GM23338 (cell line): Measurements from ENCODE around the gene SNX15. TPM values are rescaled to one million over a fixed set of nuclear protein-coding genes. Genes with fewer than 3 reads are reported as not detected.

ENCODE experiments used
- ATAC-seq: fragments of 200-7000 bp; cut with Tn5 transposase; 3 replicates; pipeline ENCODE4 v1.9.1; 2020
- DNase-seq: peaks from one replicate; pipeline ENCODE4 v3.0.0-alpha.2; 2015; ENCODE audit warnings: low spot score
- H2AFZ ChIP-seq: fragments of 200-600 bp; sonication (generic); 2 replicates; pipeline ENCODE4 v1.8.0; 2016; ENCODE audit warnings: antibody characterized with exemption, mild to moderate bottlenecking, moderate library complexity
- H3F3A ChIP-seq: fragments of 200-600 bp; sonication (generic); replicated peaks from 2 replicates; pipeline ENCODE4 v1.8.0; 2017; ENCODE audit warnings: antibody characterized with exemption, mixed run types, low read depth
- H3K27ac ChIP-seq: fragments of 200-600 bp; sonication (generic); 2 replicates; pipeline ENCODE4 v1.6.1; 2016; ENCODE audit warnings: low read depth
- H3K27me3 ChIP-seq: fragments of 200-600 bp; sonication (generic); 2 replicates; pipeline ENCODE4 v1.8.0; 2016; ENCODE audit warnings: mild to moderate bottlenecking, mixed run types, moderate library complexity; ENCODE audit not compliant: insufficient read depth
- H3K36me3 ChIP-seq: fragments of 200-600 bp; sonication (generic); 2 replicates; pipeline ENCODE4 v1.8.0; 2016; ENCODE audit warnings: mild to moderate bottlenecking; ENCODE audit not compliant: insufficient read depth
- H3K4me1 ChIP-seq: fragments of 200-600 bp; sonication (generic); 2 replicates; pipeline ENCODE4 v1.8.0; 2016; ENCODE audit warnings: mild to moderate bottlenecking, moderate library complexity; ENCODE audit not compliant: insufficient read depth
- H3K4me2 ChIP-seq: fragments of 200-600 bp; sonication (generic); 2 replicates; pipeline ENCODE4 v1.7.1; 2017; ENCODE audit warnings: mixed run types
- H3K4me3 ChIP-seq: fragments of 200-600 bp; sonication (generic); 2 replicates; pipeline ENCODE4 v1.6.1; 2016; ENCODE audit warnings: mixed run types
- H3K79me2 ChIP-seq: fragments of 200-600 bp; sonication (generic); replicated peaks from 2 replicates; pipeline ENCODE4 v1.8.0; 2017; ENCODE audit warnings: mild to moderate bottlenecking; ENCODE audit not compliant: insufficient read depth
- H3K9me2 ChIP-seq: fragments of 200-600 bp; sonication (generic); 2 replicates; pipeline ENCODE4 v1.8.0; 2017; ENCODE audit not compliant: insufficient read depth
- H4K20me1 ChIP-seq: fragments of 200-600 bp; sonication (generic); replicated peaks from 2 replicates; pipeline ENCODE4 v1.8.0; 2017; ENCODE audit warnings: mild to moderate bottlenecking; ENCODE audit not compliant: insufficient read depth
- H3K27ac Mint-ChIP-seq: 2 replicates; pipeline ENCODE4 v1.8.0; 2020; ENCODE audit warnings: inconsistent platforms, mild to moderate bottlenecking, moderate library complexity, mixed read lengths
- H3K27me3 Mint-ChIP-seq: 3 replicates; pipeline ENCODE4 v1.8.0; 2022; ENCODE audit warnings: low read depth, mild to moderate bottlenecking, moderate library complexity, mixed read lengths, inconsistent platforms; ENCODE audit not compliant: insufficient read depth, poor library complexity
- H3K36me3 Mint-ChIP-seq: 3 replicates; pipeline ENCODE4 v1.8.0; 2021; ENCODE audit warnings: low read depth, mild to moderate bottlenecking, inconsistent platforms, moderate library complexity, mixed read lengths
- H3K4me1 Mint-ChIP-seq: 3 replicates; pipeline ENCODE4 v1.8.0; 2020; ENCODE audit warnings: mild to moderate bottlenecking, inconsistent platforms, mixed read lengths
- H3K4me3 Mint-ChIP-seq: 3 replicates; pipeline ENCODE4 v1.8.0; 2021; ENCODE audit warnings: moderate library complexity, mild to moderate bottlenecking, inconsistent platforms, mixed read lengths
- H3K9me3 Mint-ChIP-seq: 3 replicates; pipeline ENCODE4 v1.8.0; 2020; ENCODE audit warnings: moderate library complexity, mild to moderate bottlenecking, inconsistent platforms, mixed read lengths
- CREB1 ChIP-seq: fragments of 250-450 bp; sonication (Bioruptor Pico); IDR thresholded peaks from 2 replicates; pipeline ENCODE4 v1.5.0; 2020; ENCODE audit warnings: low read depth, mild to moderate bottlenecking, moderate library complexity
- EZH2 ChIP-seq: fragments of 200-600 bp; sonication (generic); IDR thresholded peaks from one replicate; pipeline ENCODE4 v1.8.0; 2017; ENCODE audit warnings: antibody characterized with exemption, mild to moderate bottlenecking, low read depth; ENCODE audit not compliant: unreplicated experiment
- EZH2phosphoT487 ChIP-seq: fragments of 200-600 bp; sonication (generic); IDR thresholded peaks from one replicate; pipeline ENCODE4 v1.8.1; 2018; ENCODE audit warnings: antibody characterized with exemption; ENCODE audit not compliant: unreplicated experiment
- JUNB ChIP-seq: IDR thresholded peaks from one replicate; pipeline ENCODE4 v1.6.1; 2016; ENCODE audit warnings: antibody characterized with exemption; ENCODE audit not compliant: unreplicated experiment
- NANOG ChIP-seq: IDR thresholded peaks from 2 replicates; pipeline ENCODE4 v1.6.1; 2016; ENCODE audit warnings: antibody characterized with exemption, borderline replicate concordance
- POLR2AphosphoS5 ChIP-seq: IDR thresholded peaks from 2 replicates; pipeline ENCODE4 v1.6.1; 2016; ENCODE audit warnings: antibody characterized with exemption, low read depth
- REST ChIP-seq: IDR thresholded peaks from one replicate; pipeline ENCODE4 v1.6.1; 2018; ENCODE audit warnings: antibody characterized with exemption; ENCODE audit not compliant: unreplicated experiment
- STAT1 ChIP-seq: IDR thresholded peaks from one replicate; pipeline ENCODE4 v1.6.1; 2016; ENCODE audit warnings: antibody characterized with exemption; ENCODE audit not compliant: unreplicated experiment
- ZNF114 ChIP-seq: fragments of 250-450 bp; sonication (Bioruptor Pico); IDR thresholded peaks from 2 replicates; pipeline ENCODE4 v1.5.0; 2020; ENCODE audit warnings: mild to moderate bottlenecking, moderate library complexity
- ZNF331 ChIP-seq: fragments of 250-450 bp; sonication (Bioruptor Pico); IDR thresholded peaks from 2 replicates; pipeline ENCODE4 v1.5.0; 2020; ENCODE audit warnings: low read depth, mild to moderate bottlenecking, moderate library complexity
- polyA plus RNA-seq: library from polyadenylated mRNA; unstranded; fragments of >200 nt; fragmentation: Nextera tagmentation; extraction: Ambion mirVana; gene quantifications from 2 replicates; pipeline ENCODE4 v1.2.1, GENCODE V29; 2016
- total RNA-seq: library from RNA; depleted of rRNA; stranded (reverse); fragments of >200 nt; shearing (Covaris generic); gene quantifications from 2 replicates; pipeline ENCODE4 v1.2.3, GENCODE V29; 2014
- TF ChIP-seq, protein P1 (sequence below): fragments of 250-450 bp; sonication (Bioruptor Pico); IDR thresholded peaks from 2 replicates; pipeline ENCODE4 v1.5.0; 2020; ENCODE audit warnings: mild to moderate bottlenecking, moderate library complexity
- TF ChIP-seq, protein P2 (sequence below), 2 experiments: fragments of 200-600 bp in 1 of 2; sonication (generic) in 1 of 2; conservative IDR thresholded peaks; 2 replicates each; pipeline versions ENCODE4 v1.5.1 to v1.6.1; 2016 to 2017; ENCODE audit warnings: antibody characterized with exemption in 2 of 2, low read depth in 2 of 2, mild to moderate bottlenecking in 2 of 2, moderate library complexity in 1 of 2
- TF ChIP-seq, protein P3 (sequence below): IDR thresholded peaks from 2 replicates; pipeline ENCODE4 v1.6.1; 2016; ENCODE audit warnings: antibody characterized with exemption

The SNX15 gene
- total and polyA plus RNA-seq, 2 experiments from 2014 or later: 13.0 to 21.4 TPM

GRCh38 chr11:64990222-64990923, 36.9 kb upstream of the SNX15 start:
- no peaks in the 10 kb centered on the region for H3F3A ChIP-seq

More at GRCh38 chr11:64990222-64990923, 36.9 kb upstream of the SNX15 start:
- Histone ChIP-seq H3K27me3 (no peaks in the 10 kb centered on the region), H3K4me2 (no peak overlapping the region), H3K4me1 (no peaks in the 10 kb centered on the region), H4K20me1 (no peaks in the 10 kb centered on the region), H2AFZ (no peak overlapping the region), H3K79me2 (no peaks in the 10 kb centered on the region), H3K9me2 (no peaks in the 10 kb centered on the region), H3K27ac (no peak overlapping the region), H3K36me3 (no peaks in the 10 kb centered on the region), H3K4me3 (no peak overlapping the region)
- no peak overlapping the region for H3K27ac Mint-ChIP-seq
- no peaks in the 10 kb centered on the region for H3K9me3 Mint-ChIP-seq
- peaks cover 2% of the 10 kb centered on the region; the same call in 1 of the 3 replicates for H3K4me1 Mint-ChIP-seq
- peaks cover 10% of the 10 kb centered on the region for H3K27me3 Mint-ChIP-seq
- H3K36me3 Mint-ChIP-seq: no peaks in the 10 kb centered on the region
- no peak for DNase-seq
- no peak; the same call in 2 of the 3 replicates for ATAC-seq
- TF ChIP-seq, protein P1, sequence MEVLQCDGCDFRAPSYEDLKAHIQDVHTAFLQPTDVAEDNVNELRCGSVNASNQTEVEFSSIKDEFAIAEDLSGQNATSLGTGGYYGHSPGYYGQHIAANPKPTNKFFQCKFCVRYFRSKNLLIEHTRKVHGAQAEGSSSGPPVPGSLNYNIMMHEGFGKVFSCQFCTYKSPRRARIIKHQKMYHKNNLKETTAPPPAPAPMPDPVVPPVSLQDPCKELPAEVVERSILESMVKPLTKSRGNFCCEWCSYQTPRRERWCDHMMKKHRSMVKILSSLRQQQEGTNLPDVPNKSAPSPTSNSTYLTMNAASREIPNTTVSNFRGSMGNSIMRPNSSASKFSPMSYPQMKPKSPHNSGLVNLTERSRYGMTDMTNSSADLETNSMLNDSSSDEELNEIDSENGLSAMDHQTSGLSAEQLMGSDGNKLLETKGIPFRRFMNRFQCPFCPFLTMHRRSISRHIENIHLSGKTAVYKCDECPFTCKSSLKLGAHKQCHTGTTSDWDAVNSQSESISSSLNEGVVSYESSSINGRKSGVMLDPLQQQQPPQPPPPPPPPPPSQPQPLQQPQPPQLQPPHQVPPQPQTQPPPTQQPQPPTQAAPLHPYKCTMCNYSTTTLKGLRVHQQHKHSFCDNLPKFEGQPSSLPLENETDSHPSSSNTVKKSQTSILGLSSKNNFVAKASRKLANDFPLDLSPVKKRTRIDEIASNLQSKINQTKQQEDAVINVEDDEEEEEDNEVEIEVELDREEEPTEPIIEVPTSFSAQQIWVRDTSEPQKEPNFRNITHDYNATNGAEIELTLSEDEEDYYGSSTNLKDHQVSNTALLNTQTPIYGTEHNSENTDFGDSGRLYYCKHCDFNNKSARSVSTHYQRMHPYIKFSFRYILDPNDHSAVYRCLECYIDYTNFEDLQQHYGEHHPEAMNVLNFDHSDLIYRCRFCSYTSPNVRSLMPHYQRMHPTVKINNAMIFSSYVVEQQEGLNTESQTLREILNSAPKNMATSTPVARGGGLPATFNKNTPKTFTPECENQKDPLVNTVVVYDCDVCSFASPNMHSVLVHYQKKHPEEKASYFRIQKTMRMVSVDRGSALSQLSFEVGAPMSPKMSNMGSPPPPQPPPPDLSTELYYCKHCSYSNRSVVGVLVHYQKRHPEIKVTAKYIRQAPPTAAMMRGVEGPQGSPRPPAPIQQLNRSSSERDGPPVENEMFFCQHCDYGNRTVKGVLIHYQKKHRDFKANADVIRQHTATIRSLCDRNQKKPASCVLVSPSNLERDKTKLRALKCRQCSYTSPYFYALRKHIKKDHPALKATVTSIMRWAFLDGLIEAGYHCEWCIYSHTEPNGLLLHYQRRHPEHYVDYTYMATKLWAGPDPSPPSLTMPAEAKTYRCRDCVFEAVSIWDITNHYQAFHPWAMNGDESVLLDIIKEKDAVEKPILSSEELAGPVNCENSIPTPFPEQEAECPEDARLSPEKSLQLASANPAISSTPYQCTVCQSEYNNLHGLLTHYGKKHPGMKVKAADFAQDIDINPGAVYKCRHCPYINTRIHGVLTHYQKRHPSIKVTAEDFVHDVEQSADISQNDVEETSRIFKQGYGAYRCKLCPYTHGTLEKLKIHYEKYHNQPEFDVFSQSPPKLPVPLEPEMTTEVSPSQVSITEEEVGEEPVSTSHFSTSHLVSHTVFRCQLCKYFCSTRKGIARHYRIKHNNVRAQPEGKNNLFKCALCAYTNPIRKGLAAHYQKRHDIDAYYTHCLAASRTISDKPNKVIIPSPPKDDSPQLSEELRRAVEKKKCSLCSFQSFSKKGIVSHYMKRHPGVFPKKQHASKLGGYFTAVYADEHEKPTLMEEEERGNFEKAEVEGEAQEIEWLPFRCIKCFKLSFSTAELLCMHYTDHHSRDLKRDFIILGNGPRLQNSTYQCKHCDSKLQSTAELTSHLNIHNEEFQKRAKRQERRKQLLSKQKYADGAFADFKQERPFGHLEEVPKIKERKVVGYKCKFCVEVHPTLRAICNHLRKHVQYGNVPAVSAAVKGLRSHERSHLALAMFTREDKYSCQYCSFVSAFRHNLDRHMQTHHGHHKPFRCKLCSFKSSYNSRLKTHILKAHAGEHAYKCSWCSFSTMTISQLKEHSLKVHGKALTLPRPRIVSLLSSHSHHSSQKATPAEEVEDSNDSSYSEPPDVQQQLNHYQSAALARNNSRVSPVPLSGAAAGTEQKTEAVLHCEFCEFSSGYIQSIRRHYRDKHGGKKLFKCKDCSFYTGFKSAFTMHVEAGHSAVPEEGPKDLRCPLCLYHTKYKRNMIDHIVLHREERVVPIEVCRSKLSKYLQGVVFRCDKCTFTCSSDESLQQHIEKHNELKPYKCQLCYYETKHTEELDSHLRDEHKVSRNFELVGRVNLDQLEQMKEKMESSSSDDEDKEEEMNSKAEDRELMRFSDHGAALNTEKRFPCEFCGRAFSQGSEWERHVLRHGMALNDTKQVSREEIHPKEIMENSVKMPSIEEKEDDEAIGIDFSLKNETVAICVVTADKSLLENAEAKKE: no peak
- TF ChIP-seq CREB1 (CRISPR knock-in tag) (no peak), ZNF114 (CRISPR knock-in tag) (no peak), EZH2phosphoT487 (no peak), ZNF331 (CRISPR knock-in tag) (no peak), POLR2AphosphoS5 (no peak), EZH2 (no peak), REST (no peak), JUNB (no peak), NANOG (no peak), STAT1 (no peak)
- TF ChIP-seq, protein P2, sequence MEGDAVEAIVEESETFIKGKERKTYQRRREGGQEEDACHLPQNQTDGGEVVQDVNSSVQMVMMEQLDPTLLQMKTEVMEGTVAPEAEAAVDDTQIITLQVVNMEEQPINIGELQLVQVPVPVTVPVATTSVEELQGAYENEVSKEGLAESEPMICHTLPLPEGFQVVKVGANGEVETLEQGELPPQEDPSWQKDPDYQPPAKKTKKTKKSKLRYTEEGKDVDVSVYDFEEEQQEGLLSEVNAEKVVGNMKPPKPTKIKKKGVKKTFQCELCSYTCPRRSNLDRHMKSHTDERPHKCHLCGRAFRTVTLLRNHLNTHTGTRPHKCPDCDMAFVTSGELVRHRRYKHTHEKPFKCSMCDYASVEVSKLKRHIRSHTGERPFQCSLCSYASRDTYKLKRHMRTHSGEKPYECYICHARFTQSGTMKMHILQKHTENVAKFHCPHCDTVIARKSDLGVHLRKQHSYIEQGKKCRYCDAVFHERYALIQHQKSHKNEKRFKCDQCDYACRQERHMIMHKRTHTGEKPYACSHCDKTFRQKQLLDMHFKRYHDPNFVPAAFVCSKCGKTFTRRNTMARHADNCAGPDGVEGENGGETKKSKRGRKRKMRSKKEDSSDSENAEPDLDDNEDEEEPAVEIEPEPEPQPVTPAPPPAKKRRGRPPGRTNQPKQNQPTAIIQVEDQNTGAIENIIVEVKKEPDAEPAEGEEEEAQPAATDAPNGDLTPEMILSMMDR (conservative IDR thresholded peaks at IDR 0.05; ENCODE audit: low read depth in 2 of 2): no peak
- TF ChIP-seq, protein P3, sequence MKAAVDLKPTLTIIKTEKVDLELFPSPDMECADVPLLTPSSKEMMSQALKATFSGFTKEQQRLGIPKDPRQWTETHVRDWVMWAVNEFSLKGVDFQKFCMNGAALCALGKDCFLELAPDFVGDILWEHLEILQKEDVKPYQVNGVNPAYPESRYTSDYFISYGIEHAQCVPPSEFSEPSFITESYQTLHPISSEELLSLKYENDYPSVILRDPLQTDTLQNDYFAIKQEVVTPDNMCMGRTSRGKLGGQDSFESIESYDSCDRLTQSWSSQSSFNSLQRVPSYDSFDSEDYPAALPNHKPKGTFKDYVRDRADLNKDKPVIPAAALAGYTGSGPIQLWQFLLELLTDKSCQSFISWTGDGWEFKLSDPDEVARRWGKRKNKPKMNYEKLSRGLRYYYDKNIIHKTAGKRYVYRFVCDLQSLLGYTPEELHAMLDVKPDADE: no peak
- H3K4me3 Mint-ChIP-seq: no peak overlapping the region
